ENCODE results near the gene DTNBP1. TPM values are rescaled to one million over a fixed set of nuclear protein-coding genes. Genes with fewer than 3 reads are reported as not detected.

The DTNBP1 gene
- total RNA-seq, 6 experiments from 2014 or later: 3.4 to 8.6 (median 5.7) TPM

DNA sequence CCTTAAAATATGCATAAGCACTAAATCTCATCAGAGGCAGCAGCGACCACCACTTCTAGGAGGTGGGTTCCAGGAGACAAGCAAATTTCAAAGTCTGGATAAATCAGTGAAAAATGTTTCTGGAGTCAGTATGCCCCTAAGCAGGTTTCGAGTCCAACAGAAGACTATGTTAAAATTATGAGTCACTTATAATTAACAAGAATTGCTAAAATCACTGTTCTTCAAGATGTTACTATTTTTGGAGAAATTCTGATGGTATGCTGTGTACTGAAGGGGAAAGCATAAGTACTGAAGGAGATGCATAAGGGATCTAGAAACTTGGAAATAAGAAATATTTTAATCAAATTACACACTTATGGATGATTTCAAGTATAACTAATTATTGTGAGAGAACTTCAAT, 58.0 kb downstream of the DTNBP1 start:
- no peak overlapping the region for H3K27ac ChIP-seq
- intact Hi-C loops (cut with DNase I): no loop called here
- DNase-seq: no peak
- whole genome bisulfite sequencing (ENCODE audit: insufficient coverage, low coverage, low lambda C conversion rate, missing lambda C conversion rate): 88% methylated on average over 2 of the region's 2 CpGs
- H3K9me3 ChIP-seq: no peaks in the 10 kb centered on the region
- no peaks in the 10 kb centered on the region for H3K27me3 ChIP-seq
- H3K4me1 ChIP-seq: no peaks in the 10 kb centered on the region
- H3K4me3 ChIP-seq: no peak overlapping the region
- no peak for TF ChIP-seq POLR2A (IDR thresholded peaks at IDR 0.05)
- TF ChIP-seq, protein P1, sequence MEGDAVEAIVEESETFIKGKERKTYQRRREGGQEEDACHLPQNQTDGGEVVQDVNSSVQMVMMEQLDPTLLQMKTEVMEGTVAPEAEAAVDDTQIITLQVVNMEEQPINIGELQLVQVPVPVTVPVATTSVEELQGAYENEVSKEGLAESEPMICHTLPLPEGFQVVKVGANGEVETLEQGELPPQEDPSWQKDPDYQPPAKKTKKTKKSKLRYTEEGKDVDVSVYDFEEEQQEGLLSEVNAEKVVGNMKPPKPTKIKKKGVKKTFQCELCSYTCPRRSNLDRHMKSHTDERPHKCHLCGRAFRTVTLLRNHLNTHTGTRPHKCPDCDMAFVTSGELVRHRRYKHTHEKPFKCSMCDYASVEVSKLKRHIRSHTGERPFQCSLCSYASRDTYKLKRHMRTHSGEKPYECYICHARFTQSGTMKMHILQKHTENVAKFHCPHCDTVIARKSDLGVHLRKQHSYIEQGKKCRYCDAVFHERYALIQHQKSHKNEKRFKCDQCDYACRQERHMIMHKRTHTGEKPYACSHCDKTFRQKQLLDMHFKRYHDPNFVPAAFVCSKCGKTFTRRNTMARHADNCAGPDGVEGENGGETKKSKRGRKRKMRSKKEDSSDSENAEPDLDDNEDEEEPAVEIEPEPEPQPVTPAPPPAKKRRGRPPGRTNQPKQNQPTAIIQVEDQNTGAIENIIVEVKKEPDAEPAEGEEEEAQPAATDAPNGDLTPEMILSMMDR (IDR thresholded peaks at IDR 0.05): no peak
- H3K36me3 ChIP-seq: peaks cover 0 to 3% (median 0%) of the 10 kb centered on the region in 4 donors
- no peak for ATAC-seq

DNA sequence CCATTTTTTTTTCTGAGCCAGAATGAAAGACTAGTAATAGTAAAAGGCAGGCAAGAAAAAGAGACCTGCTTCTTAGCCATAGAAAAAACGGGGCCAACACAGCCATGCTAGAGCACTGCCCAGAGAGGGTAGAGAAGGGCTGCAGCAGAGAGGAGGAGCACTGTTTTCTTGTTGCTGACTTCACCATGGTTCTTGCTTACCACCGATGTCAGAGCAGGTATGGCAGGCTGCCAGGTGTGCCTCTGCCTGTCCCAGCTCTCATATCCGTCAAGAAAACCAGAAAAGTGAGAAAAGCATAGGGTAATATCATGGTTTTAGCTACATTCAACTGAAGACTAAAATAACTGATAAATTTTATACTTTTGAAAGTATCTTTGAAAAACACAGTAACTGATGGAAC, 60.7 kb downstream of the DTNBP1 start:
- no peak for TF ChIP-seq POLR2A (IDR thresholded peaks at IDR 0.05)
- TF ChIP-seq, protein P1 (IDR thresholded peaks at IDR 0.05): no peak
- Histone ChIP-seq H3K9me3 (no peaks in the 10 kb centered on the region), H3K4me3 (no peak overlapping the region), H3K27ac (no peak overlapping the region), H3K36me3 (peaks cover 0 to 3% (median 0%) of the 10 kb centered on the region in 4 donors), H3K4me1 (no peaks in the 10 kb centered on the region), H3K27me3 (no peaks in the 10 kb centered on the region)
- intact Hi-C loops (cut with DNase I): no loop called here
- WGBS (ENCODE audit: insufficient coverage, low coverage, low lambda C conversion rate, missing lambda C conversion rate): 63% methylated on average over 2 of the region's 3 CpGs
- ATAC-seq (no peak), DNase-seq (no peak)

DNA sequence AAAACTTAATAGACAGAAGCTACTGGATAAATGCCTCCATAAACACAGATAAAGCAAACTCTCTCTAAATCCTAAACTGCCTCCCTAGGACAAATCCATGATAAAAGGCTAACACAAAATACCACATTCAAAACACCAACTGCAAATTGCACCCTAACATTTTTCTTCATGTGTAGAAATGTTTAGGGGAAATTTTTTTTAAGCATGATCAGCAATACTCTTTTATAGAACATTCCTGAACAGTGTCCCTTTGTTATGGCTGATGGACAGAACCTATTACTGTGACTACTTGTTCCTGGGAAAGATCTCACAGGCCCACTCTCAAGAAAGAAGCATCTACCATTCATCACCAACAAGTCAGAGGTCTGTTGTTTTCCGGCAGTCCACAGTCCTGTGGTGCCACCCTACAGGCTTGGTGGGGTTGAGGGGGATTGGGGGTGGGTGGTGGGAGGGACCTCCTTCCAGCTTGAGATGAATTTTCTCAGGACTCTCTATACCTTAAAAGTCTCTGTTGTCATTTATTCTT, 64.5 kb downstream of the DTNBP1 start:
- DNase-seq: no peak

DNA sequence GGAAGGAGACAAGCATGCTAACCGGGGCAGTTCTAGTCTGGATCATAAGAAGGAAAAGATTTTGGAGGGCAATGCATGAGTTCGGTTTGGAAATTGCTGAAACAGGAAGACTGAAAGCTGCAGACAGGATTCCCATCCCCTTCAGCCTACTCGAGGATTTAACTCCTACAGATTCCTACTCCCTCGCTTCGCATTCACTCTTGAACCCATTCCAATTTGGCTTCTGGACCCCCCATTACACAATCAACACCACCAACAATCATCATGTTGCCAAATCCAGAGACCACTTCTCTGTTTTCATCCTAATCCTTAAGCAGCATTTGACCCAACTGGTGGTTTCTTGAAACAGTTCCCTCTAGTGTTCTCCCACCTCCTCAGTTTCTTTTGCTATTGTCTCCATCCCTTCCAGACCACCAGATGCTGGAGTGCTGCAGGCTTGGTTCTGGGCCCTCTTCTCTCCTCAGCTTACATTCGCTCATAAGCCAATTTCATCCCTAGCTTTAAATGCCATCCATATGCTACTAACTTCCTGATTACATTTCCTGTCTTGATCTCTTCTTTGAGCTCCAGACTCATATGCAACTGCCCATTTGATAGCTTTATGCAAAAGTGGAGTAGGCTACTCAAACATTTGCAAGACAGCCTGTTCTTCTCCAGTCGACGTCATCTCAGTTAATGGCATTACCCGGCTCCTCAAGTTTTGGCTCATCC, 66.5 kb downstream of the DTNBP1 start:
- WGBS (ENCODE audit: insufficient coverage, low coverage, low lambda C conversion rate, missing lambda C conversion rate): 86% methylated on average over 7 of the region's 9 CpGs
- no peaks in the 10 kb centered on the region for H3K4me1 ChIP-seq
- DNase-seq (no peak), ATAC-seq (no peak)
- no peak for TF ChIP-seq POLR2A (IDR thresholded peaks at IDR 0.05)
- TF ChIP-seq, protein P1 (IDR thresholded peaks at IDR 0.05): no peak
- H3K9me3 ChIP-seq: no peaks in the 10 kb centered on the region
- intact Hi-C loops (cut with DNase I): no loop called here
- H3K4me3 ChIP-seq: no peak overlapping the region
- H3K27ac ChIP-seq: no peak overlapping the region
- no peaks in the 10 kb centered on the region for H3K27me3 ChIP-seq
- no peaks in the 10 kb centered on the region for H3K36me3 ChIP-seq

More for the DNA sequence above, 64.5 kb downstream of the DTNBP1 start:
- TF ChIP-seq, protein P1 (IDR thresholded peaks at IDR 0.05): no peak
- TF ChIP-seq POLR2A (IDR thresholded peaks at IDR 0.05): no peak
- no peak overlapping the region for H3K4me3 ChIP-seq
- 71% methylated on average over 1 of the region's 1 CpG for WGBS (ENCODE audit: insufficient coverage, low coverage, low lambda C conversion rate, missing lambda C conversion rate)
- H3K27me3 ChIP-seq: no peaks in the 10 kb centered on the region
- no peaks in the 10 kb centered on the region for H3K9me3 ChIP-seq
- no peaks in the 10 kb centered on the region for H3K36me3 ChIP-seq
- ATAC-seq: no peak
- H3K4me1 ChIP-seq: no peaks in the 10 kb centered on the region
- intact Hi-C loops (cut with DNase I): no loop called here
- no peak overlapping the region for H3K27ac ChIP-seq
